HG03342 (cell line): ENCODE data around the gene MOB3B.
"Not testable (repeated sequence)": the region's sequence is repeated elsewhere in the genome, so short reads cannot be mapped to it uniquely, and the experiment has no call there.

Experiments
- ATAC-seq: cut with Tn5 transposase; IDR thresholded peaks from one replicate; pipeline ENCODE4 v1.9.1; 2021; ENCODE audit warnings: mild to moderate bottlenecking, moderate library complexity; ENCODE audit not compliant: unreplicated experiment

MOB3B gene

GRCh38 chr9:27451207-27451797 lies 78.3 kb downstream of the MOB3B start:
- no peak for ATAC-seq

GRCh38 chr9:27450752-27451151 lies 78.9 kb downstream of the MOB3B start:
- ATAC-seq = no peak

- ATAC-seq = not testable (repeated sequence)
Observed at GRCh38 chr9:27448356-27448755, 81.3 kb downstream of the MOB3B start.

GRCh38 chr9:27447031-27447683 lies 82.5 kb downstream of the MOB3B start:
- ATAC-seq = no peak

GRCh38 chr9:27445688-27446087 lies 83.9 kb downstream of the MOB3B start:
- ATAC-seq = no peak

- ATAC-seq = no peak
Observed at GRCh38 chr9:27445057-27445595, 84.5 kb downstream of the MOB3B start.

GRCh38 chr9:27442464-27442863 lies 87.2 kb downstream of the MOB3B start:
- no peak for ATAC-seq

GRCh38 chr9:27441741-27442070 lies 87.9 kb downstream of the MOB3B start:
- ATAC-seq = peak; percentile 99

GRCh38 chr9:27440888-27441740 lies 88.5 kb downstream of the MOB3B start:
- ATAC-seq = no peak

GRCh38 chr9:27438522-27438921 lies 91.1 kb downstream of the MOB3B start:
- ATAC-seq = no peak

GRCh38 chr9:27437652-27438373 lies 91.8 kb downstream of the MOB3B start:
- ATAC-seq = no peak

- ATAC-seq = no peak
Observed at GRCh38 chr9:27436234-27436633, 93.4 kb downstream of the MOB3B start.

- ATAC-seq = no peak
Observed at GRCh38 chr9:27433631-27434325, 95.8 kb downstream of the MOB3B start.

- no peak for ATAC-seq
Observed at GRCh38 chr9:27432308-27432707, 97.3 kb downstream of the MOB3B start.

- no peak for ATAC-seq
Observed at GRCh38 chr9:27431543-27432147, 98.0 kb downstream of the MOB3B start.

GRCh38 chr9:27430750-27431535 lies 98.7 kb downstream of the MOB3B start:
- ATAC-seq = no peak

GRCh38 chr9:27429917-27430316 lies 99.7 kb downstream of the MOB3B start:
- no peak for ATAC-seq

GRCh38 chr9:27429436-27429835 lies 100.2 kb downstream of the MOB3B start:
- ATAC-seq = no peak

- no peak for ATAC-seq
Observed at GRCh38 chr9:27428551-27428950, 101.1 kb downstream of the MOB3B start.
